Measurements from ENCODE around the gene BRD1. TPM values are rescaled to one million over a fixed set of nuclear protein-coding genes. Genes with fewer than 3 reads are reported as not detected.
"Not testable (repeated sequence)": the region's sequence is repeated elsewhere in the genome, so short reads cannot be mapped to it uniquely, and the experiment has no call there.

Gene BRD1
- total RNA-seq, 4 donors from 2014 or later, result 43.4 to 70.5 (median 50.3) TPM

DNA sequence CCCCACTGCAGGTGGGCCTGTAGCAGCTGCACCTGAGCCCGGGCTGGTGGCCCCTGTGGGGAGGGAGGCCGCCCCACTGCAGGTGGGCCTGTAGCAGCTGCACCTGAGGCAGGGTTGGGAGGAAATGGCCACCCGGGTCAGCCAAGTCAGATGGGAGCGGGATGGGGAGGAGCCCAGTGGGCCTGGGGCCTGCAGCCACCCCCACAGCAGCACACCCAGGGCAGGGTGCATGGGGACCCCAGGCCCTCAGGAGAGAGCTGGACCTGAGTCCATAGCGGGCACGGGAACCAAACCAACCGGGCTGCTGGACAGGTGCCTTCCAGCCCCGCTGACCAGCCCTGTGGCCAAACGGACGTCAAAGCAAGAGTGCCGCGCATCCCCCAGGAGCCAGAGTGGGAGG lies 61.7 kb downstream of the BRD1 start:
- H3K4me3 ChIP-seq, result no peak overlapping the region
- peak; percentile 4 for DNase-seq
- H3K36me3 ChIP-seq, result no peaks in the 10 kb centered on the region
- H3K27me3 ChIP-seq, result no peaks in the 10 kb centered on the region
- intact Hi-C loops (cut with DNase I; ENCODE audit: low total_unique reads), result loop anchor here (5.0 kb wide), 2 partner anchors 156 to 226 kb away; no protein-coding TSS in a partner anchor
- H3K9me3 ChIP-seq, result peaks cover 14 to 16% of the 10 kb centered on the region in 2 donors
- peaks cover 0 to 8% (median 3%) of the 10 kb centered on the region in 4 donors for H3K4me1 ChIP-seq
- WGBS, 2 donors (ENCODE audit: low coverage in 1 of 2), result 89% methylated on average over 12 of the region's 12 CpGs; no CpG with 5 or more reads in 1 of the 2 donors
- TF ChIP-seq POLR2AphosphoS5 (IDR thresholded peaks at IDR 0.05), result no peak
- no peak overlapping the region for H3K27ac ChIP-seq
- in situ Hi-C loops (cut with MboI; ENCODE audit: low pct_ligation_motif_present in 1 of 4, low pct_unique_long_range_greater_than_20kb in 1 of 4, low sequenced_read_pairs in 3 of 4), result loop anchor here (25.0 kb wide), 1 partner anchor 271 kb away; no protein-coding TSS in a partner anchor

DNA sequence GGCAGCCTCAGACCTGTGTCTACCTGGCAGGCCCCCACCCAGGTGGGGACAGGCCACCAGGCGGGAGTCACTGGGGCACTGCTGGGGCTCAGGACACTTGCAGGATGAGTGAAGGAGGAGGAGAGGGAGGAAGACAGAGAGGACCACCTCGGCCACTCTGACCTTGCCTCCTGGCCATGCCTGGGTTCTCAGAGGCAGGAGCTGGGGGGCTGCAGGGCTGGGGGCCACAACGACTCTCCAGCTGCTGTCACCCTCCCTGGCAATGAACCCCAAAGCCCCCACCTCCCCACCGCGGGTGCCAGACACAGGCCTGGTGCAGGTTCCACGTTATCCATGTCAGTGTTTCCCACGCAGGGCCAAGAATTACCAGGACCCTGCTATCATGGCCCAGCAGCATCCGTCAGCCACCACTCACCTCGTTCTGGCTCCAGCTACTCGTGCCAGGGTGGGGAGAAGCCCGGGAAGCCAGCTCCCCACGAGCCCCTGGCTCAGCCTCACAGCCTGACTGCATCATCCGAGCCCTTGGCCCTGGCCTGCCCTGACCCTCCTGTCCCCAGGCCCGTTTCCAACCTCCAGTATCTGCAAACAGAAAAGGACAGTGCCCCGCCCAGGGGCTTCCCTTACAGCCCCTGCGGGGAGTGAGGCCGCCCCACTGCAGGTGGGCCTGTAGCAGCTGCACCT lies 62.4 kb downstream of the BRD1 start:
- TF ChIP-seq, protein P1, sequence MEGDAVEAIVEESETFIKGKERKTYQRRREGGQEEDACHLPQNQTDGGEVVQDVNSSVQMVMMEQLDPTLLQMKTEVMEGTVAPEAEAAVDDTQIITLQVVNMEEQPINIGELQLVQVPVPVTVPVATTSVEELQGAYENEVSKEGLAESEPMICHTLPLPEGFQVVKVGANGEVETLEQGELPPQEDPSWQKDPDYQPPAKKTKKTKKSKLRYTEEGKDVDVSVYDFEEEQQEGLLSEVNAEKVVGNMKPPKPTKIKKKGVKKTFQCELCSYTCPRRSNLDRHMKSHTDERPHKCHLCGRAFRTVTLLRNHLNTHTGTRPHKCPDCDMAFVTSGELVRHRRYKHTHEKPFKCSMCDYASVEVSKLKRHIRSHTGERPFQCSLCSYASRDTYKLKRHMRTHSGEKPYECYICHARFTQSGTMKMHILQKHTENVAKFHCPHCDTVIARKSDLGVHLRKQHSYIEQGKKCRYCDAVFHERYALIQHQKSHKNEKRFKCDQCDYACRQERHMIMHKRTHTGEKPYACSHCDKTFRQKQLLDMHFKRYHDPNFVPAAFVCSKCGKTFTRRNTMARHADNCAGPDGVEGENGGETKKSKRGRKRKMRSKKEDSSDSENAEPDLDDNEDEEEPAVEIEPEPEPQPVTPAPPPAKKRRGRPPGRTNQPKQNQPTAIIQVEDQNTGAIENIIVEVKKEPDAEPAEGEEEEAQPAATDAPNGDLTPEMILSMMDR (IDR thresholded peaks at IDR 0.05), result no peak
- TF ChIP-seq POLR2AphosphoS5 (IDR thresholded peaks at IDR 0.05) (no peak), POLR2A (IDR thresholded peaks at IDR 0.05) (no peak), EP300 (IDR thresholded peaks at IDR 0.05; ENCODE audit: low read depth) (no peak)
- peaks cover 0 to 8% (median 5%) of the 10 kb centered on the region in 4 donors for H3K4me1 ChIP-seq
- no peaks in the 10 kb centered on the region for H3K36me3 ChIP-seq
- no peak overlapping the region for H3K4me3 ChIP-seq
- 81% methylated on average over 17 of the region's 17 CpGs; no CpG with 5 or more reads in 1 of the 2 donors for WGBS, 2 donors (ENCODE audit: low coverage in 1 of 2)
- no peaks in the 10 kb centered on the region for H3K27me3 ChIP-seq
- H3K9me3 ChIP-seq, result peaks cover 14 to 16% of the 10 kb centered on the region in 2 donors
- peak; percentile 6 for DNase-seq
- in situ Hi-C loops (cut with MboI; ENCODE audit: low pct_ligation_motif_present in 1 of 4, low pct_unique_long_range_greater_than_20kb in 1 of 4, low sequenced_read_pairs in 3 of 4), result loop anchor here (25.0 kb wide), 1 partner anchor 272 kb away; no protein-coding TSS in a partner anchor
- intact Hi-C loops (cut with DNase I; ENCODE audit: low total_unique reads), result loop anchor here (5.0 kb wide), 2 partner anchors 157 to 227 kb away; no protein-coding TSS in a partner anchor
- no peak overlapping the region for H3K27ac ChIP-seq

DNA sequence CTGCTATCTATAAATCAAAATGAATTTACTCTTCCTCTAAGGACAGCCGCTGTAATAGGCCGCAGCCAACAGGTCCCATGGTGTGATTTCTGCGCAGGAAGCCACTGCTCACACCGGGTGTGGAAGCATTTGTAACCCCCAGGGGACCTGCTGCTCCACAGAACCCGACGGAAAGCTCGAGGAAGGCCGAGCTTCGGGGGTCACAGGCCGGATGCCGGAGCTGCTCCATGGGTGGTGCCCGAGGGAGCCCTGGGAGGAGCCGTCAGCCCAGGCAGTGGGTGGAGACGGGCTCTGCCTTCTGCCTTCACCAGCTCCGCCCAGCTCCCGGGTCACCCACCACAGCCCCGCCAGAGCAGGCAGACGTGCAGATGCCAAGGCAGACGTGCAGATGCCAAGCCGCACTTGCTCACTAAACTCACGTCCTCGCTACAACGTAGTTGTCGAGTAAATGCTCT lies 63.5 kb downstream of the BRD1 start:
- H3K27me3 ChIP-seq, result no peaks in the 10 kb centered on the region
- peak; percentile 5 for DNase-seq
- H3K27ac ChIP-seq, result no peak overlapping the region
- no peaks in the 10 kb centered on the region for H3K36me3 ChIP-seq
- H3K9me3 ChIP-seq, result peaks cover 14 to 16% of the 10 kb centered on the region in 2 donors
- intact Hi-C loops (cut with DNase I; ENCODE audit: low total_unique reads) (no loop called here), in situ Hi-C loops (cut with MboI; ENCODE audit: low pct_ligation_motif_present in 1 of 4, low pct_unique_long_range_greater_than_20kb in 1 of 4, low sequenced_read_pairs in 3 of 4) (loop anchor here (25.0 kb wide), 1 partner anchor 273 kb away; no protein-coding TSS in a partner anchor)
- WGBS, 2 donors (ENCODE audit: low coverage in 1 of 2), result 80 to 90% methylated on average over 2 to 20 of the region's 24 CpGs
- peaks cover 0 to 7% (median 4%) of the 10 kb centered on the region in 4 donors for H3K4me1 ChIP-seq
- no peak overlapping the region for H3K4me3 ChIP-seq
- TF ChIP-seq EP300 (IDR thresholded peaks at IDR 0.05; ENCODE audit: low read depth) (no peak), POLR2A (IDR thresholded peaks at IDR 0.05) (no peak)

DNA sequence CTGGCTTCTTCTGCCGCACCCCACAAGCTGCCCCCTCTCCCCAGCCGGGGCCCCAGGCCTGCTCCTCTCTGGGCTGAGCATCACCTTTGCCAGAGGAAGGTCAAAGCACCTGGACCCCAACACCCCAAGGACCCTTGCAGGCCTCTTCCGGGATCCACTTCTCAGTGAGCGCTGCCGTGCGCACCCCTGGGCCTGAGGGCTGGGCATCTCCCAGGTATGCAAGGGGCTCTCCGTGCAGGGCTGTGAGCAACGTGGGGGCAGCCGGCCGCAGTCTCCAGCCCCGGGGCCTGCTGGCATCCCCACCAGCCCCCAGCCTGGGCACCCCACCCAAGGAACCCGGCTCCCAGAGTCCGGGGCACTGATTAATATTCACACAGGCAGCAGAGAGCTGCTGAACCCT lies 64.0 kb downstream of the BRD1 start:
- peak; percentile 4 for DNase-seq
- Histone ChIP-seq H3K4me3 (no peak overlapping the region), H3K4me1 (peaks cover 0 to 5% (median 1%) of the 10 kb centered on the region in 4 donors), H3K9me3 (peaks cover 14 to 16% of the 10 kb centered on the region in 2 donors), H3K27ac (no peak overlapping the region), H3K27me3 (no peaks in the 10 kb centered on the region), H3K36me3 (no peaks in the 10 kb centered on the region)
- TF ChIP-seq EP300 (IDR thresholded peaks at IDR 0.05; ENCODE audit: low read depth) (no peak), POLR2AphosphoS5 (IDR thresholded peaks at IDR 0.05) (no peak), POLR2A (IDR thresholded peaks at IDR 0.05) (no peak)
- TF ChIP-seq, protein P1 (IDR thresholded peaks at IDR 0.05), result no peak
- in situ Hi-C loops (cut with MboI; ENCODE audit: low pct_ligation_motif_present in 1 of 4, low pct_unique_long_range_greater_than_20kb in 1 of 4, low sequenced_read_pairs in 3 of 4) (loop anchor here (25.0 kb wide), 1 partner anchor 274 kb away; no protein-coding TSS in a partner anchor), intact Hi-C loops (cut with DNase I; ENCODE audit: low total_unique reads) (no loop called here)
- 84% methylated on average over 12 of the region's 13 CpGs; no CpG with 5 or more reads in 1 of the 2 donors for WGBS, 2 donors (ENCODE audit: low coverage in 1 of 2)

DNA sequence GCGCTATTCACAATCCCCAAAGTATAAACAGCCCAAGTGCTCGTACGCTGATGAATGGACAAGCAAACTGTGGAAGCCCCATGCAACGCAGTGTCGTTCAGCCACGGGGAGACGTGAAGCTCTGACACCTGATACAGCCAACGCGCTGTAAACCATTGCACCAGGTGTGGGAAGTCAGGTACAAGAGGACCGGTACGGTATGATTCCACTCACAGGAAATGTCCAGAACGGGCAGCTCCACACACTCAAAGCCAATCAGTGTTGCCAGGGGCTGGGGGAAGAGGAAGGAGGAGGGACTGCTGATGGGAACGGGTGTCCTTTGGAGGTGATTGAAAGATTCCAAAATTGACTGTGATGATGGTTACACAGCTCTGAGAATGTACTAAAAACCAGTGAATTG lies 64.5 kb downstream of the BRD1 start:
- 84 to 88% methylated on average over 5 to 13 of the region's 13 CpGs for WGBS, 2 donors (ENCODE audit: low coverage in 1 of 2)
- Histone ChIP-seq H3K4me3 (no peak overlapping the region), H3K9me3 (peaks cover 14 to 16% of the 10 kb centered on the region in 2 donors), H3K27ac (no peak overlapping the region), H3K36me3 (no peaks in the 10 kb centered on the region), H3K27me3 (no peaks in the 10 kb centered on the region), H3K4me1 (peaks cover 0 to 5% (median 0%) of the 10 kb centered on the region in 4 donors)
- TF ChIP-seq EP300 (IDR thresholded peaks at IDR 0.05; ENCODE audit: low read depth) (no peak), POLR2A (IDR thresholded peaks at IDR 0.05) (no peak)
- TF ChIP-seq, protein P1 (IDR thresholded peaks at IDR 0.05), result no peak
- intact Hi-C loops (cut with DNase I; ENCODE audit: low total_unique reads) (no loop called here), in situ Hi-C loops (cut with MboI; ENCODE audit: low pct_ligation_motif_present in 1 of 4, low pct_unique_long_range_greater_than_20kb in 1 of 4, low sequenced_read_pairs in 3 of 4) (loop anchor here (25.0 kb wide), 1 partner anchor 274 kb away; no protein-coding TSS in a partner anchor)
- peak; percentile 3 for DNase-seq

DNA sequence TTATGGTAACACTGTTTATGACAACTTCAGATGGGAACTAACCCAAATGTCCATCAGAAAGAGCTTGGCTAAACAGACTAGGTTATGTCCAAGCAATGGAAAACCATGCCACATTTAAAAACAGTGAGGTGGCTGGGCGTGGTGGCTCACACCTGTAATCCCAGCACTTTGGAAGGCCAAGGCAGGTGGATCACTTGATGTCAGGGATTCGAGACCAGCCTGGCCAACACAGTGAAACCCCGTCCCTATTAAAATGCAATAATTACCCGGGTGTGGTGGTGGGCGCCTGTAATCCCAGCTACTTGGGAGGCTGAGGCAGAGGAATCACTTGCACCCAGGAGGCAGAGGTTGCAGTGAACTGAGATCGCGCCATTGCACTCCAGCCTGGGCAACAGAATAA lies 65.1 kb downstream of the BRD1 start:
- H3K9me3 ChIP-seq, result peaks cover 14 to 16% of the 10 kb centered on the region in 2 donors
- H3K27ac ChIP-seq; H3K27me3 ChIP-seq; H3K4me1 ChIP-seq; intact Hi-C loops (cut with DNase I; ENCODE audit: low total_unique reads); H3K36me3 ChIP-seq; H3K4me3 ChIP-seq; DNase-seq: not testable (repeated sequence)
- WGBS, 2 donors (ENCODE audit: low coverage in 1 of 2), result 91 to 100% methylated on average over 2 to 7 of the region's 7 CpGs
- in situ Hi-C loops (cut with MboI; ENCODE audit: low pct_ligation_motif_present in 1 of 4, low pct_unique_long_range_greater_than_20kb in 1 of 4, low sequenced_read_pairs in 3 of 4), result loop anchor here (25.0 kb wide), 1 partner anchor 275 kb away; no protein-coding TSS in a partner anchor

Measured in transverse colon (tissue), 4 donors.